Measurements from ENCODE around the gene ZBTB20.

DNA sequence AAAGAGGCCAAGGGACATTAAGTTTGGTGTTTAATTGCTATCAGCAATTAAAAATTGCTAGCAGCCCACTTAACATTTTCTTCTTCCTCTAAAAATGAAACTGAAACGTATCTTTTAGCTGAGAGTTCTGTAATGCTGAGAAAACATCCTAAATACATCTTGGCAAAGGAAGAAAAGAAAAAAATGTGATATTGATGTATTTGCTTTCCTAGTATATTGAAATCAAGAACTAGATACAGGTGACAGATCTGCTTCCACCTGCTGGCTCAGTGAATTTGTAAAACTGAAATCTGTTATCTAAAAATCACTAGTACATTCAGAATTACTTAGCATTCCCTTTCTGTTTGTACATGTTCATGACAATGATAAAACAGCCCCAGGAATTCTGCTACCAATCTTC is 283.2 kb downstream of the ZBTB20 start:
- TF ChIP-seq EZH2 (IDR thresholded peaks at IDR 0.05; ENCODE audit: borderline replicate concordance, low read depth, low read length, severe bottlenecking): no peak
- no peak for TF ChIP-seq CTCF (IDR thresholded peaks at IDR 0.05; ENCODE audit: borderline replicate concordance, extremely low read depth, low read length, poor library complexity, severe bottlenecking)

Data from DND-41 (cell line).